IMR-90 (cell line): ENCODE data around the gene CYP19A1. TPM values are rescaled to one million over a fixed set of nuclear protein-coding genes. Genes with fewer than 3 reads are reported as not detected.

Experiments
- ATAC-seq: fragments of 200-7000 bp; cut with Tn5 transposase; 2 replicates; pipeline ENCODE4 v1.9.1; 2020; ENCODE audit warnings: low read depth, mild to moderate bottlenecking, moderate library complexity
- BruUV-seq: library from RNA; stranded (reverse); fragments of 400-500 nt; replicated peaks from 2 replicates; lab custom pipeline; 2021; lab: Mats Ljungman, UMichigan
- CTCF ChIA-PET: fragments of 300-600 bp; formaldehyde crosslinking; extraction: SDS; loops from one replicate; lab custom pipeline; 2021; ENCODE audit warnings: antibody characterized with exemption; lab: Yijun Ruan, JAX
- POLR2A ChIA-PET: fragments of 300-600 bp; sonication (Branson Sonifier 250); formaldehyde crosslinking; loops from one replicate; lab custom pipeline; 2022; ENCODE audit warnings: antibody characterized with exemption; ENCODE audit not compliant: unreplicated experiment; lab: Charles Lee
- DNase-seq: peaks from one replicate; pipeline ENCODE4 v3.0.0; 2013
- H2AFZ ChIP-seq: replicated peaks from 2 replicates; pipeline ENCODE3; 2013; ENCODE audit warnings: low read length, mild to moderate bottlenecking; ENCODE audit not compliant: poor library complexity
- H2AK5ac ChIP-seq: 2 replicates; pipeline ENCODE4 v1.6.1; 2013; ENCODE audit warnings: low read depth, low read length, inconsistent platforms
- H2AK9ac ChIP-seq: replicated peaks from 2 replicates; pipeline ENCODE3; 2013; ENCODE audit warnings: mild to moderate bottlenecking, low read depth, low read length, moderate library complexity; ENCODE audit not compliant: poor library complexity
- H2BK120ac ChIP-seq: 2 replicates; pipeline ENCODE4 v1.6.1; 2013; ENCODE audit warnings: low read depth, low read length, inconsistent platforms
- H2BK15ac ChIP-seq: 3 replicates; pipeline ENCODE4 v1.6.1; 2013; ENCODE audit warnings: low read depth, low read length, inconsistent platforms
- H2BK20ac ChIP-seq: 2 replicates; pipeline ENCODE4 v1.6.1; 2013; ENCODE audit warnings: low read depth, mild to moderate bottlenecking, inconsistent platforms, low read length, moderate library complexity
- H2BK5ac ChIP-seq: 2 replicates; pipeline ENCODE4 v1.6.1; 2013; ENCODE audit warnings: mild to moderate bottlenecking, low read depth, low read length, inconsistent platforms; ENCODE audit not compliant: poor library complexity, severe bottlenecking
- H3K14ac ChIP-seq: replicated peaks from 2 replicates; pipeline ENCODE4 v1.6.1; 2013; ENCODE audit warnings: low read depth, low read length, inconsistent platforms
- H3K18ac ChIP-seq: 2 replicates; pipeline ENCODE4 v1.6.1; 2013; ENCODE audit warnings: low read depth, low read length, control low read depth
- H3K23ac ChIP-seq: 2 replicates; pipeline ENCODE4 v1.6.1; 2013; ENCODE audit warnings: low read depth, low read length, inconsistent platforms
- H3K27ac ChIP-seq: 2 replicates; pipeline ENCODE4 v1.5.1; 2013; ENCODE audit warnings: mild to moderate bottlenecking, control low read depth, low read length; ENCODE audit not compliant: insufficient read depth
- H3K27me3 ChIP-seq: 2 replicates; pipeline ENCODE4 v1.6.1; 2013; ENCODE audit warnings: low read length; ENCODE audit not compliant: control insufficient read depth, insufficient read depth
- H3K36me3 ChIP-seq: 2 replicates; pipeline ENCODE4 v1.6.1; 2013; ENCODE audit warnings: low read length, mixed read lengths; ENCODE audit not compliant: control insufficient read depth, insufficient read depth
- H3K4ac ChIP-seq: 2 replicates; pipeline ENCODE4 v1.6.1; 2013; ENCODE audit warnings: low read depth, low read length, inconsistent platforms
- H3K4me1 ChIP-seq: 2 replicates; pipeline ENCODE4 v1.6.1; 2013; ENCODE audit warnings: low read length, mixed read lengths; ENCODE audit not compliant: control insufficient read depth, insufficient read depth
- H3K4me2 ChIP-seq: 2 replicates; pipeline ENCODE4 v1.6.1; 2013; ENCODE audit warnings: low read depth, mild to moderate bottlenecking, control low read depth, low read length, moderate library complexity
- H3K4me3 ChIP-seq: 2 replicates; pipeline ENCODE4 v1.5.1; 2013; ENCODE audit warnings: low read depth, mild to moderate bottlenecking, control low read depth, low read length, moderate library complexity; ENCODE audit not compliant: insufficient read depth
- H3K56ac ChIP-seq: 2 replicates; pipeline ENCODE4 v1.6.1; 2013; ENCODE audit warnings: low read length, inconsistent platforms; ENCODE audit not compliant: insufficient read depth; ENCODE audit errors: extremely low read depth
- H3K79me1 ChIP-seq, 2 experiments: 2 replicates each; pipeline ENCODE4 v1.6.1; 2013; ENCODE audit warnings: low read length in 2 of 2, inconsistent platforms in 1 of 2, low read depth in 1 of 2
- H3K9ac ChIP-seq: 2 replicates; pipeline ENCODE4 v1.6.1; 2013; ENCODE audit warnings: low read depth, low read length, control low read depth
- H3K9me1 ChIP-seq: 2 replicates; pipeline ENCODE4 v1.6.1; 2013; ENCODE audit warnings: low read length, inconsistent platforms; ENCODE audit not compliant: insufficient read depth
- H3K9me3 ChIP-seq: 2 replicates; pipeline ENCODE4 v1.6.1; 2013; ENCODE audit warnings: low read length; ENCODE audit not compliant: control insufficient read depth, insufficient read depth
- H4K20me1 ChIP-seq: 2 replicates; pipeline ENCODE4 v1.6.1; 2013; ENCODE audit warnings: low read length, inconsistent platforms; ENCODE audit not compliant: insufficient read depth
- H4K5ac ChIP-seq: 2 replicates; pipeline ENCODE4 v1.6.1; 2013; ENCODE audit warnings: mild to moderate bottlenecking, low read depth, low read length, control low read depth
- H4K8ac ChIP-seq, 2 experiments: 2 replicates each; pipeline ENCODE4 v1.6.1; 2013; ENCODE audit warnings: low read depth in 2 of 2, low read length in 2 of 2, control low read depth in 1 of 2, inconsistent platforms in 1 of 2
- H4K91ac ChIP-seq: 2 replicates; pipeline ENCODE4 v1.6.1; 2013; ENCODE audit warnings: low read depth, low read length, inconsistent platforms; ENCODE audit not compliant: insufficient read depth
- BHLHE40 ChIP-seq: fragments of 150-350 bp; IDR thresholded peaks from 2 replicates; pipeline ENCODE4 v1.6.1; 2016; ENCODE audit warnings: mild to moderate bottlenecking, low read depth, low read length
- CHD1 ChIP-seq: IDR thresholded peaks from 2 replicates; pipeline ENCODE4 v1.6.1; 2012; ENCODE audit warnings: low read depth, low read length, improper control_type of control experiment
- MAZ ChIP-seq: IDR thresholded peaks from 2 replicates; pipeline ENCODE4 v1.6.1; 2012; ENCODE audit warnings: low read depth, mild to moderate bottlenecking, low read length, improper control_type of control experiment, moderate library complexity, borderline replicate concordance
- MXI1 ChIP-seq: IDR thresholded peaks from 2 replicates; pipeline ENCODE4 v1.6.1; 2012; ENCODE audit warnings: low read depth, mild to moderate bottlenecking, low read length, moderate library complexity, borderline replicate concordance
- NFE2L2 ChIP-seq: fragments of 150-350 bp; IDR thresholded peaks from 2 replicates; pipeline ENCODE4 v1.6.1; 2016; ENCODE audit warnings: low read depth, mild to moderate bottlenecking, low read length
- RAD21 ChIP-seq: IDR thresholded peaks from 2 replicates; pipeline ENCODE4 v1.6.1; 2012; ENCODE audit warnings: low read length, improper control_type of control experiment
- RCOR1 ChIP-seq: IDR thresholded peaks from 2 replicates; pipeline ENCODE4 v1.6.1; 2012; ENCODE audit warnings: mild to moderate bottlenecking, low read length, improper control_type of control experiment; ENCODE audit not compliant: insufficient replicate concordance
- WGBS, 2 experiments: methylation state at CpG; one replicate each; pipeline versions ENCODE4 v1.1.5 to v1.1.7; 2013; ENCODE audit warnings: missing lambda C conversion rate in 2 of 2; ENCODE audit not compliant: insufficient read length in 1 of 2; ENCODE audit errors: extremely low coverage in 2 of 2; 5-methylcytosine and 5-hydroxymethylcytosine counted together
- dilution Hi-C: fragments of 300-500 bp; cut with HindIII; formaldehyde crosslinking; loops from one replicate; pipeline ENCODE4 v1.14.3; 2018; ENCODE audit warnings: low sequenced_read_pairs; ENCODE audit not compliant: unreplicated experiment
- in situ Hi-C: fragments of 300-500 bp; cut with MboI; formaldehyde crosslinking; loops from 3 replicates; pipeline ENCODE4 v1.14.3; 2019; ENCODE audit warnings: low sequenced_read_pairs, inconsistent platforms, mixed read lengths
- intact Hi-C: fragments of 100-400 bp; cut with micrococcal nuclease; formaldehyde crosslinking; loops from 2 replicates; pipeline ENCODE4 v1.10.0; 2022
- polyA plus RNA-seq, 3 experiments: library from polyadenylated mRNA; depleted of rRNA; stranded (reverse); fragments of >200 nt; gene quantifications; 2 replicates each; pipeline ENCODE4 v1.2.3, GENCODE V29; 2012; ENCODE audit warnings: low replicate concordance in 1 of 3
- total RNA-seq: library from RNA; depleted of rRNA; stranded (reverse); fragments of >200 nt; gene quantifications from 2 replicates; pipeline ENCODE4 v1.2.3, GENCODE V29; 2012
- TF ChIP-seq, protein P1 (sequence below): fragments of 150-350 bp; IDR thresholded peaks from 2 replicates; pipeline ENCODE4 v1.6.1; 2016; ENCODE audit warnings: low read depth, mild to moderate bottlenecking, low read length, moderate library complexity, borderline replicate concordance
- TF ChIP-seq, protein P2 (sequence below): fragments of 150-350 bp; IDR thresholded peaks from 2 replicates; pipeline ENCODE4 v1.6.1; 2017; ENCODE audit warnings: mild to moderate bottlenecking, antibody characterized with exemption, low read length, low read depth

The CYP19A1 gene
- total and polyA plus RNA-seq, 2 of the 4 experiments (the other 2 are of a cell fraction), result not detected

DNA sequence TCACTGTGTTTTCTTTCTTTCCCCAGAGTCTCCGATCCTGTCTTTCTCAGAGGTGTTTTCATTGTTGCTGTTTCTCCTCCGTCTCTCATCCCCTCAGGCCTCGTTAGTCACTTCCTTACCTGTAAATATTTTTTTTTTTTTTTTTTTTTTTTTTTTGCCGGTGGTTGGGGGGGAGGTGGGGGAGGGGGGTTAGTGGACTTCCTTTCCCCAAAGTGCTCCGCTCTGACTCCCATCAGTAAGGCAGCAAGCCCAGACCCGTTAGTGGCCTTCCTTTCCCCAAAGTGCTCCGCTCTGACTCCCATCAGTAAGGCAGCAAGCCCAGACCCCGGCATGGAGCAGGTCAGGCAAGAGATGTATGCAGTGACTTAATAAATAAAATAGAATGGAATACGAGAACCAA, 146.6 kb downstream of the CYP19A1 start:
- POLR2A ChIA-PET, result no interaction called here
- H3K4me2 ChIP-seq, result no peak overlapping the region

More for the DNA sequence above, 146.6 kb downstream of the CYP19A1 start:
- no peak overlapping the region for H2BK120ac ChIP-seq
- H2AFZ ChIP-seq, result no peak overlapping the region
- no peak overlapping the region for H2BK5ac ChIP-seq
- H3K27ac ChIP-seq, result no peak overlapping the region
- no peak overlapping the region for H2BK20ac ChIP-seq
- no peak overlapping the region for H4K5ac ChIP-seq
- no peaks in the 10 kb centered on the region for H3K79me1 ChIP-seq
- WGBS, 2 experiments, result no CpG with 5 or more reads among the region's 9 CpGs
- no peak overlapping the region for H3K4ac ChIP-seq
- H2AK9ac ChIP-seq, result no peak overlapping the region
- ATAC-seq, result no peak
- H3K9me3 ChIP-seq, result no peaks in the 10 kb centered on the region
- H3K9me1 ChIP-seq, result peaks cover 5% of the 10 kb centered on the region; the same call in 1 of the 2 replicates
- CTCF ChIA-PET, result interaction anchor here (0.8 to 3.0 kb wide), 7 partner anchors 8 to 40 kb away, joined by 3 to 46 read pairs (median 7); no protein-coding TSS in a partner anchor
- no TSS peak for BruUV-seq
- no peak overlapping the region for H3K4me3 ChIP-seq
- H3K14ac ChIP-seq, result no peak overlapping the region
- no peak overlapping the region for H3K18ac ChIP-seq
- no peak for DNase-seq
- no peak overlapping the region for H4K8ac ChIP-seq
- in situ Hi-C loops (no loop called here), intact Hi-C loops (loop anchor here (1.0 to 10.0 kb wide), 2 partner anchors 28 to 517 kb away; no protein-coding TSS in a partner anchor), dilution Hi-C loops (no loop called here)
- H3K56ac ChIP-seq, result no peak overlapping the region
- H3K27me3 ChIP-seq, result peaks cover 34% of the 10 kb centered on the region
- no peak overlapping the region for H3K23ac ChIP-seq
- H3K9ac ChIP-seq, result no peak overlapping the region
- no peaks in the 10 kb centered on the region for H3K36me3 ChIP-seq
- no peak overlapping the region for H4K91ac ChIP-seq
- no peak overlapping the region for H2BK15ac ChIP-seq
- no peaks in the 10 kb centered on the region for H3K4me1 ChIP-seq
- TF ChIP-seq MAZ (no peak), RAD21 (no peak), NFE2L2 (no peak), BHLHE40 (no peak), RCOR1 (no peak), MXI1 (no peak), CHD1 (no peak)
- TF ChIP-seq, protein P1, sequence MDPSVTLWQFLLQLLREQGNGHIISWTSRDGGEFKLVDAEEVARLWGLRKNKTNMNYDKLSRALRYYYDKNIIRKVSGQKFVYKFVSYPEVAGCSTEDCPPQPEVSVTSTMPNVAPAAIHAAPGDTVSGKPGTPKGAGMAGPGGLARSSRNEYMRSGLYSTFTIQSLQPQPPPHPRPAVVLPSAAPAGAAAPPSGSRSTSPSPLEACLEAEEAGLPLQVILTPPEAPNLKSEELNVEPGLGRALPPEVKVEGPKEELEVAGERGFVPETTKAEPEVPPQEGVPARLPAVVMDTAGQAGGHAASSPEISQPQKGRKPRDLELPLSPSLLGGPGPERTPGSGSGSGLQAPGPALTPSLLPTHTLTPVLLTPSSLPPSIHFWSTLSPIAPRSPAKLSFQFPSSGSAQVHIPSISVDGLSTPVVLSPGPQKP, result no peak
- TF ChIP-seq, protein P2, sequence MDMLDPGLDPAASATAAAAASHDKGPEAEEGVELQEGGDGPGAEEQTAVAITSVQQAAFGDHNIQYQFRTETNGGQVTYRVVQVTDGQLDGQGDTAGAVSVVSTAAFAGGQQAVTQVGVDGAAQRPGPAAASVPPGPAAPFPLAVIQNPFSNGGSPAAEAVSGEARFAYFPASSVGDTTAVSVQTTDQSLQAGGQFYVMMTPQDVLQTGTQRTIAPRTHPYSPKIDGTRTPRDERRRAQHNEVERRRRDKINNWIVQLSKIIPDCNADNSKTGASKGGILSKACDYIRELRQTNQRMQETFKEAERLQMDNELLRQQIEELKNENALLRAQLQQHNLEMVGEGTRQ, result no peak
- no peaks in the 10 kb centered on the region for H4K20me1 ChIP-seq
- no peak overlapping the region for H2AK5ac ChIP-seq
